ENCODE measurements around the gene DLX2. TPM values are rescaled to one million over a fixed set of nuclear protein-coding genes. Genes with fewer than 3 reads are reported as not detected.
A peak's percentile ranks its signal among the peaks of the same experiment; 100 is the strongest.
"Not testable (repeated sequence)": the region's sequence is repeated elsewhere in the genome, so short reads cannot be mapped to it uniquely, and the experiment has no call there.

The DLX2 gene
- under 1 TPM in 2 of 5 donors, not detected in 3; 0.16 to 0.19 TPM for total RNA-seq
- total RNA-seq (2013), result not detected
- total RNA-seq, result 0 to 0.25 (median 0.05) reads per million in 29 experiments

DNA sequence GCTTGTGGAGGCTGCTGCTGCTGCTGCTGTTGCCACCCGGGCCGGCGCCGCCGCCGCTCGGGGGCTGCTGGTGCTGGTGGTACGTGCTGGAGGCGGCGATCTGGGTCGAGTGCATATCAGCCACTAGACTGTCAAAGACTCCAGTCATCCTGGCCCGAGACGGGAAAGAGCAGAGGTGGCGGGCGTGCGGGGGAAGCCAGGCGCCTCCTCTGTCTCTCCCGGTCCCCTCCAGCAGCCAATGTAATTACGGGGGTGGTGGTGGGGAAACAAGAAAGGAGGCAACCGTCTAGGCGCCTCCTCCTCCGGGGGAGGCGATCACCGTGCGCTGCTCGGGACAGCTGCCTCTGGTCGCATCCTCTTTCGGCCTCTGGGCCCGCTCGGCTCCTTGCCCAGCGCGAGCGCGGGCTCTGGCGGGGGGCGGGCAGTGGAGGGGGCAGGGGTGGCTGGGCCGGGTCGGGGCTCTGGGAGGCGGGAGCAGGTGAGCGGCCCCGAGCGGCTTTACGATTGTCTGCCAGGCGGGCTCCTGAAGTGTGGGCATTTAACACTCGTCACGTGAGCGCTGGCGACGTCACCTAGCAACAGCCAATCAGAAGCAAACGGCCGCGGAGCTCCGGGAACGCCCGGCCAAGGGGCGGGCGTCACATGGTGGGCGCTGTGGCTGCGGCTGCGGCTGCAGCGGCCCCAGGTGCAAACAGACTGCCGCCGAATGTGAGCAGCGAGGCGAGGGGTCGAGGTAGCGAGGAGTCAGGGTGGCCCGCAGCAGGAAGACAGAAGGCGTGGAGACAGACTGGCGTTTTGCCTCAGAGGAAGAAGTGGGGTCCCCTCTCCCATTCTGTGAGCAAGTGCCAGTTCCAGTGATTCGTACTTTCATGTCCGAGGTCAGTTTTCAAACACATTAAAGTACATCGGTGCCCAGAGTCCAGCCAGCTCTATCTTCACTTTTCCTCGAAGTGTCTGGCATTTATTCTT, at the start of gene DLX2:
Gene DLX2 (minus strand): TSS at position 510 of the 969 bp plus-strand sequence. CDS start 362 bp downstream, at position 148.
- under 1% methylated on average over 59 of the region's 74 CpGs for WGBS (ENCODE audit: insufficient coverage)

DNA sequence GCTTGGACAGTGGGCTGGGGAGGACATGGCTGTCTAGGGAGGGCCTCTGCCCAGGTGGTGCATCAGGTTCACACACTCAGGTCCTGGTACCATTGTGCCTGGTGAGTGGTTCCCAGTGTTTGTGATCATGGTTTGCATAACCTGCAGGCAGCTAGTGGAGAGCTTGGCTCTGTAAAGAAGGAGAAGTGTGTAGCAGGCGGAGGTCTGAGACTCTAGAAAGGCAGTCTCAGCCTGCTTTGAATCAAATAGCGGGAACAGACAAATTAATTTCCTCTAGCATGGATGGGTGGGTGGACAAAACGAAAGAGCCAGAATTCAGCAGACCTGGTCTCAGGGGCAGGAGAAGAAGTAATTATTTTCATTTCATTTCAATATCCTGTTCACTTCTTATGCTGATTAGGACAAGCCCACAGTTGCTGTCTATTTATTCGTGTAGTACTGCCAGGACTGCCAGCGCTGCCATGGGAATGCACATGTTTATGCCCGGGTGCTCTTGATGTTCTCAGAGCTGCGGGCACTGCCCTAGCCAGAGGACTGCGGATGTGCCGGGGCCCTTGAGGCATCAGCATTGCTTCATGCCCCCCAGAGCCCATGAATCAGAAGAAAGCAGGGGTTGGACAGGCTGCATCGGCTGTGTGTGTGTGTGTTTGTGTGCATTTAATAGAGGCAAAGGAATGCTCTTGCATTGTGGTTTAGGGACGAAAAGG, 45.4 kb upstream of the DLX2 start:
- H3K27ac ChIP-seq (ENCODE audit: low read length), result no peak overlapping the region
- H3K27me3 ChIP-seq (replicated peaks in 1 of 2; ENCODE audit: control insufficient read depth in 2 of 2, extremely low read depth in 1 of 2, insufficient read depth in 2 of 2, low read length in 1 of 2), result peaks cover 0 to 17% of the 10 kb centered on the region in 2 experiments
- no peak overlapping the region for H3K4me3 ChIP-seq (ENCODE audit: control insufficient read depth in 1 of 2, extremely low read depth in 1 of 2, low read length in 1 of 2)
- Mint-ChIP-seq H3K4me3 (no peak overlapping the region), H3K4me1 (peaks cover 2 to 8% (median 2%) of the 10 kb centered on the region in 3 donors), H3K27me3 (peaks cover 4 to 19% of the 10 kb centered on the region in 2 donors), H3K36me3 (no peaks in the 10 kb centered on the region), H3K9me3 (no peaks in the 10 kb centered on the region), H3K27ac (no peak overlapping the region)
- H3K9me3 ChIP-seq, result no peaks in the 10 kb centered on the region
- peaks cover 1 to 4% of the 10 kb centered on the region in 2 experiments for H3K4me1 ChIP-seq (ENCODE audit: control insufficient read depth in 1 of 2, extremely low read depth in 1 of 2, insufficient read depth in 2 of 2, low read length in 2 of 2)
- POLR2A ChIA-PET, result no interaction called here
- CTCF ChIA-PET, result no interaction called here
- DNase-seq (no peak), ATAC-seq (replicated peaks in 1 of 4) (no peak)
- no peaks in the 10 kb centered on the region for H3K36me3 ChIP-seq (ENCODE audit: control insufficient read depth in 2 of 2, extremely low read depth in 1 of 2, insufficient read depth in 1 of 2, low read length in 1 of 2)
- 94% methylated on average over 6 of the region's 11 CpGs for WGBS (ENCODE audit: insufficient coverage)

More for the DNA sequence above, at the start of gene DLX2:
- H3K36me3 Mint-ChIP-seq, result no peaks in the 10 kb centered on the region
- Histone ChIP-seq H3K27me3 (replicated peaks in 1 of 2; ENCODE audit: control insufficient read depth in 2 of 2, extremely low read depth in 1 of 2, insufficient read depth in 2 of 2, low read length in 1 of 2) (peaks cover 16 to 94% of the 10 kb centered on the region in 2 experiments), H3K4me1 (ENCODE audit: control insufficient read depth in 1 of 2, extremely low read depth in 1 of 2, insufficient read depth in 2 of 2, low read length in 2 of 2) (peaks cover 26 to 85% of the 10 kb centered on the region in 2 experiments), H3K9me3 (no peaks in the 10 kb centered on the region), H3K36me3 (ENCODE audit: control insufficient read depth in 2 of 2, extremely low read depth in 1 of 2, insufficient read depth in 1 of 2, low read length in 1 of 2) (no peaks in the 10 kb centered on the region), H3K27ac (ENCODE audit: low read length) (no peak within 1 kb of the TSS), H3K4me3 (ENCODE audit: control insufficient read depth in 1 of 2, extremely low read depth in 1 of 2, low read length in 1 of 2) (peak within 1 kb of the TSS; percentile 52 to 77)
- H3K4me1 Mint-ChIP-seq, result peaks cover 49 to 58% (median 54%) of the 10 kb centered on the region in 3 donors
- H3K9me3 Mint-ChIP-seq, result no peaks in the 10 kb centered on the region
- H3K27me3 Mint-ChIP-seq, result peaks cover 47 to 82% of the 10 kb centered on the region in 2 donors
- DNase-seq (peak in 15 of 35 experiments; percentile 17 to 77 (median 44)), ATAC-seq (replicated peaks in 1 of 4) (peak; percentile 20 to 57 (median 26))
- ChIA-PET CTCF (interaction anchor here (0.9 to 2.4 kb wide), 6 partner anchors 11 to 394 kb away, joined by 3 to 9 read pairs (median 4); partner anchors contain the start of gene DLX1 (in 1 of the 2)), POLR2A (no interaction called here)
- H3K27ac Mint-ChIP-seq, result peak within 1 kb of the TSS in 1 of 2 donors; percentile 44
- peak within 1 kb of the TSS; percentile 75 to 86 (median 75) for H3K4me3 Mint-ChIP-seq

DNA sequence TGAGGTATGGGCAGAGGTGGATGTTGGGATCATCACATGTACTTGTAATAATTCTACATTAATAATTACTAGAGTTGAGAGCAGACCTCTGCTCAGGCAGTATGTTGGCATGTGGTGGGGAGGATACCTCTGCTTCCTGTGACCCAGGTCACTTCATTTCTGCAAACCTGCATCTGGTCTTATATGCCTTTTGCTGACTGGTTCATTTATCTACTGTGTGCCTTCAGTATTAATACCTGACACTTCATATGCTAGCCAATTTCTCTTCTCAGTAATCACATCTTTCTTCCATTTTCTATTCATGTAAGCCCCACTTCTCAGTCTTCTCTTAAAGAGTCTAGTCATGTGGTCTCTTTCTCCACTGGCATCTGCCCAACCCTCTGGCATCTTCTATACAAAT, 41.1 kb upstream of the DLX2 start:
- peaks cover 0 to 19% of the 10 kb centered on the region in 2 experiments for H3K27me3 ChIP-seq (replicated peaks in 1 of 2; ENCODE audit: control insufficient read depth in 2 of 2, extremely low read depth in 1 of 2, insufficient read depth in 2 of 2, low read length in 1 of 2)
- Mint-ChIP-seq H3K9me3 (no peaks in the 10 kb centered on the region), H3K27me3 (peaks cover 4 to 8% of the 10 kb centered on the region in 2 donors), H3K4me3 (no peak overlapping the region), H3K27ac (no peak overlapping the region), H3K36me3 (no peaks in the 10 kb centered on the region), H3K4me1 (peaks cover 0 to 2% (median 0%) of the 10 kb centered on the region in 3 donors)
- CTCF ChIA-PET, result no interaction called here
- no peak for DNase-seq
- no peaks in the 10 kb centered on the region for H3K36me3 ChIP-seq (ENCODE audit: control insufficient read depth in 2 of 2, extremely low read depth in 1 of 2, insufficient read depth in 1 of 2, low read length in 1 of 2)
- no peaks in the 10 kb centered on the region for H3K4me1 ChIP-seq (ENCODE audit: control insufficient read depth in 1 of 2, extremely low read depth in 1 of 2, insufficient read depth in 2 of 2, low read length in 2 of 2)
- no peak for ATAC-seq (replicated peaks in 1 of 4)
- no peak overlapping the region for H3K27ac ChIP-seq (ENCODE audit: low read length)
- POLR2A ChIA-PET, result no interaction called here
- H3K9me3 ChIP-seq, result no peaks in the 10 kb centered on the region
- H3K4me3 ChIP-seq (ENCODE audit: control insufficient read depth in 1 of 2, extremely low read depth in 1 of 2, low read length in 1 of 2), result no peak overlapping the region

DNA sequence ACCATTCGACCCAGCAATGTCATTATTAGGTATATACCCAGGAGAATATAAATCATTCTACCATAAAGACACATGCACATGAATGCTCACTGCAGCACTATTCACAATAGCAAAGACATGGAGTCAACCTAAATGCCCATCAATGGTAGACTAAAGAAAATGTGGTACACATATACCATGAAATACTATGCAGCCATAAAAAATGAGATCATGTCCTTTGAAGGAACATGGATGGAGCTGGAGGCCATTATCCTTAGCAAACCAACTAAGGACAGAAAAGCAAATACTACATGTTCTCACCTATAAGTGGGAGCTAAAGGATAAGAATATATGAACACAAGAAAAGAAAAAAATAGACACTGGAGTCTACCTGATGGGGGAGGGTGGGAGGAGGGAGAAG, 36.0 kb upstream of the DLX2 start:
- H3K4me3 Mint-ChIP-seq; H3K9me3 ChIP-seq; DNase-seq; H3K27ac ChIP-seq (ENCODE audit: low read length); H3K4me1 Mint-ChIP-seq; H3K4me3 ChIP-seq (ENCODE audit: control insufficient read depth in 1 of 2, extremely low read depth in 1 of 2, low read length in 1 of 2); ATAC-seq (replicated peaks in 1 of 4); H3K27ac Mint-ChIP-seq; H3K36me3 ChIP-seq (ENCODE audit: control insufficient read depth in 2 of 2, extremely low read depth in 1 of 2, insufficient read depth in 1 of 2, low read length in 1 of 2); H3K9me3 Mint-ChIP-seq; H3K4me1 ChIP-seq (ENCODE audit: control insufficient read depth in 1 of 2, extremely low read depth in 1 of 2, insufficient read depth in 2 of 2, low read length in 2 of 2); H3K36me3 Mint-ChIP-seq; POLR2A ChIA-PET; H3K27me3 Mint-ChIP-seq; H3K27me3 ChIP-seq (replicated peaks in 1 of 2; ENCODE audit: control insufficient read depth in 2 of 2, extremely low read depth in 1 of 2, insufficient read depth in 2 of 2, low read length in 1 of 2): not testable (repeated sequence)
- CTCF ChIA-PET, result interaction anchor here in 1 of 2 donors (0.6 kb wide), 2 partner anchors 92 to 964 kb away, joined by 3 to 5 read pairs; no protein-coding TSS in a partner anchor
- WGBS (ENCODE audit: insufficient coverage), result no CpG with 5 or more reads among the region's 1 CpG

DNA sequence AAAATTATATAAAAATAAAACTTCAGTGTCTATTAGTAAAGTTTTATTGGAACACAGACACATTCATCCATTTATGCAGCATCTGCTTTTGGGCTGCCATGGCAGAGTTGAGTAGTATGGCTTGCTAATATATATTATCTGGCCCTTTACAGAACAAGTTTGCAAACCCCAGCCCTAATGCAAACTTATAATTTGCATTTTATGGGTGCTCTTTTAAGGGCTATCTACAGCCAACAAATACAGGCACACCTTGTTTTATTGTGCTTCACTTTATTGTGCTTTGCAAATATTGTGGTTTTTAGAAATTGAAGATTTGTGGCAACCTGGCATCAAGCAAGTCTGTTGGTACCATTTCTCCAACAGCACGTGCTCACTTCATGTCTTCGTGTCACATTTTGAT, 35.2 kb upstream of the DLX2 start:
- Histone ChIP-seq H3K27me3 (replicated peaks in 1 of 2; ENCODE audit: control insufficient read depth in 2 of 2, extremely low read depth in 1 of 2, insufficient read depth in 2 of 2, low read length in 1 of 2) (peaks cover 0 to 2% of the 10 kb centered on the region in 2 experiments), H3K4me1 (ENCODE audit: control insufficient read depth in 1 of 2, extremely low read depth in 1 of 2, insufficient read depth in 2 of 2, low read length in 2 of 2) (no peaks in the 10 kb centered on the region), H3K36me3 (ENCODE audit: control insufficient read depth in 2 of 2, extremely low read depth in 1 of 2, insufficient read depth in 1 of 2, low read length in 1 of 2) (no peaks in the 10 kb centered on the region), H3K27ac (ENCODE audit: low read length) (no peak overlapping the region), H3K4me3 (ENCODE audit: control insufficient read depth in 1 of 2, extremely low read depth in 1 of 2, low read length in 1 of 2) (no peak overlapping the region), H3K9me3 (no peaks in the 10 kb centered on the region)
- no peak for ATAC-seq (replicated peaks in 1 of 4)
- CTCF ChIA-PET, result no interaction called here
- POLR2A ChIA-PET, result no interaction called here
- no CpG with 5 or more reads among the region's 2 CpGs for WGBS (ENCODE audit: insufficient coverage)
- Mint-ChIP-seq H3K36me3 (no peaks in the 10 kb centered on the region), H3K27me3 (peaks cover 6% of the 10 kb centered on the region in 2 donors), H3K9me3 (no peaks in the 10 kb centered on the region), H3K27ac (no peak overlapping the region), H3K4me3 (no peak overlapping the region), H3K4me1 (peaks cover 0 to 2% (median 0%) of the 10 kb centered on the region in 3 donors)
- DNase-seq, result no peak

DNA sequence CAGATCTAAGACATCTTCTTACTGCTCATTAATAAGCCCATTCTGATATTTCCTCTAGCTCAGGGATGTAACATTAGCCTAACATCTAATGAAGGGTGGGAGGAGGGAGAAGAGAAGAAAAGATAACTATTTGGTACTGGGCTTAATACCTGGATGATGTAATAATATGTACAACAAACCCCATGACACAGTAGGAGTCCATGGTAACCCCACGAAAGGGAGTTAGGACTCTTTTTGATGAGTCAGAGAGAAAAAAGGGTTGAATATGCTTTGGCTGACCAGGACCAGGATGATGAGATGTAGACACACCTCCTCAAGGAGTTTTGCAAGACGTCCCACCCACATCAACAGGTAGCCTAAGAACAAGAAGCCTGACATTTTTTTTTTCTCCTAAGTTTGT, 34.4 kb upstream of the DLX2 start:
- no peaks in the 10 kb centered on the region for H3K36me3 Mint-ChIP-seq
- ChIA-PET CTCF (no interaction called here), POLR2A (interaction anchor here in 1 of 2 donors (0.5 kb wide), 1 partner anchor 433 kb away, joined by 5 read pairs; no protein-coding TSS in a partner anchor)
- H3K27ac Mint-ChIP-seq, result no peak overlapping the region
- H3K4me1 Mint-ChIP-seq, result peaks cover 0 to 1% (median 0%) of the 10 kb centered on the region in 3 donors
- no peak overlapping the region for H3K4me3 Mint-ChIP-seq
- WGBS (ENCODE audit: insufficient coverage), result no CpG with 5 or more reads among the region's 2 CpGs
- Histone ChIP-seq H3K27me3 (replicated peaks in 1 of 2; ENCODE audit: control insufficient read depth in 2 of 2, extremely low read depth in 1 of 2, insufficient read depth in 2 of 2, low read length in 1 of 2) (peaks cover 0 to 2% of the 10 kb centered on the region in 2 experiments), H3K4me1 (ENCODE audit: control insufficient read depth in 1 of 2, extremely low read depth in 1 of 2, insufficient read depth in 2 of 2, low read length in 2 of 2) (no peaks in the 10 kb centered on the region), H3K4me3 (ENCODE audit: control insufficient read depth in 1 of 2, extremely low read depth in 1 of 2, low read length in 1 of 2) (no peak overlapping the region), H3K9me3 (no peaks in the 10 kb centered on the region), H3K27ac (ENCODE audit: low read length) (no peak overlapping the region), H3K36me3 (ENCODE audit: control insufficient read depth in 2 of 2, extremely low read depth in 1 of 2, insufficient read depth in 1 of 2, low read length in 1 of 2) (no peaks in the 10 kb centered on the region)
- no peaks in the 10 kb centered on the region for H3K9me3 Mint-ChIP-seq
- ATAC-seq (replicated peaks in 1 of 4), result no peak
- peaks cover 6% of the 10 kb centered on the region in 2 donors for H3K27me3 Mint-ChIP-seq
- DNase-seq, result no peak

All from T-cell (primary cell).